NCI-H526 treated with DMSO at 0.1 percent for 48 hours (cell line): ENCODE results near the gene ASTN1.
A peak's percentile ranks its signal among the peaks of the same experiment; 100 is the strongest.

Experiments
- DNase-seq: peaks from one replicate; lab custom pipeline; 2025; lab: John Stamatoyannopoulos, UW

Gene ASTN1

GRCh38 chr1:177164380-177165068, at the start of gene ASTN1:
Gene ASTN1 (minus strand): TSS chr1:177164712. CDS start chr1:177164676, 36 bp downstream.
- DNase-seq: peak; percentile 48

DNA sequence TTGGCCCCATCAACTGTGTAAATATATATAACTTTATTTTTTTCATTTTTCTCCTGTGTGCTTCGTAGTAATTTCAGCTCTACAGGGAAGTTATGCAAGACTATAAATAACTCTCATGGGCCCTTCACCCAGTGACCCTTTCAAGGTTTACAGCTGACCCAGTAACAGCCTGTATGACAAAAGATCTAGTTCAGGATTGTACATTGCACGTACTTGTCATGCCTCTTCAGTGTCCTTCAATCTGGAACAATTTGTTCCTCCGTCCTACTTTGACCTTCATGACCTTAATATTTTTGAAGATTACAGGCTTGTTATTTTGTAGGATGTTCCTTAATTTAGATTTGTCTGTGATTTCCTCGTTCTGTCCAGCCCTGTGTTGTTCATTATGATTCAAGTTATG, 46.7 kb upstream of the ASTN1 start:
- DNase-seq: no peak

- DNase-seq: no peak
Measured at GRCh38 chr1:177210071-177210470, 45.6 kb upstream of the ASTN1 start.

DNA sequence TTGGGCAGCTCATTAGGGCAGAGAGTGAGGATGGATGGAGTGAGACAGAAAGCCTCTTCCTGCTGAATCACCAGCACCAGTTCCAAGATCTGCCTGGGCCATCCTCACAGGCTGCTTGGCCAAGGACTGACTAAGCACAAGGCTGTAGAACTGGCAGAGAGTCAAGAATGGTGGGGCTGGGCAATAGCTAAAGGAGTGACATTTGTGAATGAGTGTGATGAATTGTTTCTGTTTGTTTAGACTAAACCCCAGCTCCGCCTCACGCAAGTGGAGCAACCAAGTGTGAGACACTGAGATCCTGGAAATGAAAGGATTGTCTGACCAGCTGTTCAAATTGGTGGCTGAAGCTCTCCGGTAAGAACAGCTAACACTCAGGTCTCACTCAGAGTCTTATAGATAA, 44.8 kb upstream of the ASTN1 start:
- DNase-seq: peak; percentile 53

- DNase-seq: no peak
Measured at GRCh38 chr1:177208920-177209319, 44.4 kb upstream of the ASTN1 start.

DNA sequence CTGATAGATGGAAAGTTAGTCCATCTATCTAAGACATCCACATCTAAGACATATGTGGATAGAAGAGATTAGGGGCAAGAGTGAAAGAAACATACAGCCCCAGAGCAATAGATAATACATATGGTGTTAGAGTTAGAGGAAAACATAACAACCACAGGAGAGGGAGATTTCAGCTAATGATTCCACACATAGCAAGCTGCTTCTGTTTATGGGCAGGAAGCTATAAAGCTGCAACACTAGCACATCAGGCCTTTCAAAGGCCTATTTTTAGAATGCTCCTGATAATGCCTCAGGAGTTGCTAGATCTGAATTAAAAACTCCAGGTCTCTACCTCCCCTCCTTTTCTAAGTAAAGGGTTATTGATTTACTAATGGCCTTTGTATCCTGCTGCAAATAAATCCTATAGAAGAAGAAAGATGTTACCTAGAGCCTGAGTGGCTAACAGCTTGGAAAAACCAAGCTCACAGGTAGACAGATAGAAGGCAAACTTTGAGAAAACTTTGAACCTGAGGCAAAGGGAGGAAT, 42.4 kb upstream of the ASTN1 start:
- DNase-seq: no peak

DNA sequence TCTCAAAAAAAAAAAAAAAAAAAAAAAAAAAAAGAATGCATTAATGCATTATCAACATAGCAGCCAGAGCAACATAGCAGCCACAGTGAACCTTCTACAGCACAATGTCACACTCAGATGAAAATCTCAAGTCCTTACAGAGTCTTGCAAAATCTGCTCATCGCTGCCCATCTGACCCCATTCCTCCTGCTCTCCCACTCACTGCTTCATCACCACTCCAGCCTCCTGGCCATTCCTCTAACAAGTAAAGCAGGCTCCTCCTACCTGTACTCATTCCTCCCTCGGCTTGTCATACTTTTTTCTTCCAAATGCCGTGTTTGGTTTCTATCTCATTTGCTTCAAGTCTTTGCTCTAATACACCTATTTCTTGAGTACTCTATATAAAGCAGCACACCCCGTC, 35.8 kb upstream of the ASTN1 start:
- DNase-seq: no peak

DNA sequence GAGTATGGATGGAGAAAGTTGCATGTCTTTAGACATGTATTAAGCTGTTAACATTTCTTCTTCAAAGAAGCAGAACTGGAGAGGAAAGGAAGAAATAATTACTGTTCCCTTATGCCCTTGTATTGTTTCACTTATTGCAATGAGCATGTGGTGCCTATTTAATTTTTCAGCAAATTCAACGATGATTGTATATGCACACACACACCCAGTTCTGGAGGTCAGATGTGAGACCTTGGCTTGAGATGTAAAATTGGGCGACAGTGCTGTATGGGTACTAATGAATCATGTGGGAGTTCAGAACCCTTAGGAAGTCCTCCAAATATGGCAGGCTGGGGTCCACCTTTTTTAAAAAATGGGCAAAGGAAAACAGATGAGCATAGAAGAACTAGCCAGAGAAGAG, 33.7 kb upstream of the ASTN1 start:
- DNase-seq: no peak

GRCh38 chr1:177190308-177190970, 25.9 kb upstream of the ASTN1 start:
- no peak for DNase-seq

DNA sequence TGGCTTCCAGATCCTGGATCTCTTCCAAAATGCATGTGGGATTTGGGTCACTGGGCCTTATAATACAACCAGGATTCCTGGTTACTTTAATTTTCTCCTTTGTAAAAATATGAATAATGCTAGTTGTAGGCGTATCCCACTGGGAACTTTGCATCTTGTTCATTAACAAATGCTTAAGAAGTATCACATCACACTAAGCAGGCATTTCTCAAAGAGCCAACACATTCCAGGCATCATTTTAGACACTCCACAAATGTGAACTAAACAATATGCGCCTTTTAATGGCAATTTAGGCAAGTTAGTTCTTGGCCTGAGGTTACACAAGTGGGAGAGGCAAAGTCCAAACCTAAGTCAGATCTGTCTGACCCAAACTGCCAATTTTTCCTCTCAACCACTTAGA, 22.1 kb upstream of the ASTN1 start:
- no peak for DNase-seq

- DNase-seq: no peak
Measured at GRCh38 chr1:177185209-177185608, 20.7 kb upstream of the ASTN1 start.

GRCh38 chr1:177183836-177184235, 19.3 kb upstream of the ASTN1 start:
- no peak for DNase-seq

- peak; percentile 85 for DNase-seq
Measured at GRCh38 chr1:177181631-177182291, 17.2 kb upstream of the ASTN1 start.

DNA sequence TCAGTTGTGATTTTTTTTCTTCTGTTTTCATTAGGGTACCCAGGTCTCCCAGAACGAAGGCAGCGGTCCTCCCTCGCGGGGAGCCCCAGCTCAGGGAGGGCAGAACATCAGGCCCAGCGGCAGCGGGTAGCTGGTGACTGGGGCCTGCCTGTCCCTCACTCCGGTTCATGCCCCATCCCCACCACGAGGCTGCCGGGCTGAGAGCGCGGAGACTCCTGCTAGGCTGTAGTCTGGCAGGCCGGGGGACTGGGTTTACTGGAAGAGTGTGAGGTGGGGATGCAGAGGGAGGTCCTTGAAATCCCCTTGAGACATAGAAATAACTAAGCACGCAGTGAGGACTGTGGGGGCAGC, 16.7 kb upstream of the ASTN1 start:
- DNase-seq: no peak

DNA sequence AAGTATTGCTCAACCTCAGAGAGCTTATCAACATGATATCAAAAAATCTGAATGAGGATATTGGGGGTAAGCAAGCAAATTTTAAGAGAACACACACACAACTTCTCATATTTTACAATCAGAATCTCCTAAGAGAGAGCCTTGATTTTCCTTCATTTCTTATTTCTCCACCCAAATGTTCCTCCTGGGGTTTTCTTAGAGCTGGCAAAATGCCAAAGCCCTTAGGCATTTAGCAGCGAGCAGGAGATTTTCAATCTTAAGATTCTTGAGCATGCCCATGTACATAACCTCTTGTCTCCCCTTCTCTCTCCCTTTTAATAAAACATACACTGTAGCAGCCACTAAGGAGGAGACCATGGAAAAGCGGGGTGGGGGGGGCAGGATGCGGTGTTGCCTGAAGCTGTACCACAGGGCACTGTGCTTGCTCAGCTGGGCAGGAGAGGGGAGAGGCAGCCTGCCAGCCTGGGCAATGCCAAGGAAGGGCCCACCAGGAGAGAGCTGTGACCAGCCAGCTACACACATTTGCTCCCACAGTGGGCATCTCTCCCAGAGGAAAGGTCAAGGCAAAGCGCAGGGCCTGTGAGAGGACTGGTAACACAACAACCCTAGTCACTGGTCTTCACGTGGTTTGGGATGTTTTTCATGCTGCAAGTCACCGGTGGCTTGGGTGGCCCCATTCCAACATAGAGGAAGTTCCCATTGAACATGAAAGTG, 10.6 kb upstream of the ASTN1 start:
- DNase-seq: no peak

DNA sequence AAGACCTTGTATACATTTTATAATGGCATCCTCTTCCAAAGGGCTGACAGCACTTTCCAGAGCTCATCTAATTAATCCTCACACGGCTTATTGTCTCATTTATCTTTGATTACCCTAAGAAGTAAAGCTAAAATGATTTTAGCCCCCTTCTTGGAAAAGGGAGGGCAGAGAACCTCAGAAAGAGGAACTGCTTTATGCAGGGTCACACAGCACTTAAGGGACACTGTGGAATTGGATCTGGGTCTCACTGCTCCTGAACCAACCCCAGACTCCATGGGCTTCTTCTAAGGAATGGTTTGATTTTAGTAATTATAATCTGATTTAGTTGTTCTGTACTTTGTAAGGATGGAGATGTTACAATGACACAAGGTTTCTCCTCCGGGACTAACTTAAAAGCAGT, 9.5 kb upstream of the ASTN1 start:
- DNase-seq: no peak

DNA sequence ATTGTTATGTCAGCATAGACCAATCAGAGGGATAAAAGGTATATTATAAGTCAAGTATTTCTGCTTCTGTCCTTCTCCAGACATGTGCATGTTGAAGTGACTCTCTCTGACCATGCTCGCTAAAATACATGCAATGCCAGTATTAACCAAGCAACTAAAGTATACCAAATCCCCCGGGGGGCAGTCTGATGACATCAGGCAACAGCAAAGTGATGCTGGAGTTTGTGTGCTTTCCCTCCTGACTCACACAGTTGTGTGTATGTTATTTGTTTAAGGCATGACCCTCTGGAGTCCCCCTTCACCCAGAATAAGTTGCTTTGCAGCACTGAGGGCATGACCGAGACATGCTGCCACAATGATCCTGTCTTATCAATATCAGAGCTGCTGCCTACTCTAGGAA, 8.4 kb upstream of the ASTN1 start:
- DNase-seq: no peak

GRCh38 chr1:177172272-177172671, 7.8 kb upstream of the ASTN1 start:
- no peak for DNase-seq

DNA sequence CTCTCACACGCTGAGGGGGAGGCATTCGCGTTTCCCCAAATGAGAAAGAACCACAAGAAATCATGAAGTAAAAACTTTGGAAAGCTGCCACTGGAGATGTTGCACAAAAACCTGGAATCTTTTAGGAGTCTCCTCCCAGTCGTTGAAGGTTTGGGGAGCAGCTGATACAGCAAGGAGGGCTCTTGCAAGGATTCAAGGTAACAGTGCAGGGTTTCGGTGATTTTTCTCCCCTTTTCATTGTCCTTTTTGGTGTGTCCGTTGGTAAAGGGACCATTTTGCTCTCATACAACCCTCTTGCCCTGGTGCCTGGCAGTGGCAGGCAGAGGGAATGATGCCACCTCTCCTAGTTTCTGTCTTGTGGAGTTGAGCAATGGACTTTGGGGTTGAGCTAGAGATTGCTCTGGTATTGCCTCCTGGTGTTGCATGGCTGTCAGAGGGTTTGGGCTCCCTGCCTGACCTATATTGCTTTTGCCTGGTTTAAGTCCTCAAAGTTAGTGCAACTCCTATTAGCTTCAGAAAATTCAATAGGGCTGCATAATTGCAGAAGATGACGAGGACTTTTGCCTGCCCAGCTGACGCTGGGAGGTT, 7.1 kb upstream of the ASTN1 start:
- DNase-seq: no peak

GRCh38 chr1:177170756-177171535, 6.4 kb upstream of the ASTN1 start, which contains the start of gene BRINP2:
Gene BRINP2 (plus strand): TSS chr1:177170958. CDS start chr1:177229877, 58,919 bp downstream.
- peak; percentile 98 for DNase-seq

- DNase-seq: no peak
Measured at GRCh38 chr1:177165069-177165439, 542 bp upstream of the ASTN1 start.
